ENCODE measurements around the gene OR4D6. TPM values are rescaled to one million over a fixed set of nuclear protein-coding genes. Genes with fewer than 3 reads are reported as not detected.

The OR4D6 gene
- total RNA-seq, 4 donors from 2014 or later, result not detected

DNA sequence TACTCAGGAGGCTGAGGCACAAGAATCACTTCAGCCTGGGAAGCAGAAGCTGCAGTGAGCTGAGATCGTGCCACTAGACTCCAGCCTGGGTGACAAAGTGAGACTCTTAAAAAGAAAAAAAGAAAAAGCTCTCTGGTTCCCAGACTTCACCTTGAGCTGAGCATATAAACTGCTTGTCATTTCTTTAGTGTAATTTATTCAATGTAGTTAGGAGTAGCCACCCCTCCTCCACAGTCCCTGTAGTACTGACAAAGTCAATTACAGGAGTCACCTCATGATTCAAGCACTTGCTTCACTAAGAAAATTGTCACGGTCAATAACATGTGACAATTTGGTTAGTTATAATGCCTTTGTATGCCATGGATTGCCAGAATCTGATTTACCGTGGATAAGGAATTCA, 23.6 kb downstream of the OR4D6 start:
- Histone ChIP-seq H3K9me3 (no peaks in the 10 kb centered on the region), H3K4me1 (no peaks in the 10 kb centered on the region), H3K27me3 (no peaks in the 10 kb centered on the region), H3K27ac (no peak overlapping the region), H3K4me3 (no peak overlapping the region), H3K36me3 (no peaks in the 10 kb centered on the region)
- no peak for ATAC-seq
- no peak for TF ChIP-seq CTCF (IDR thresholded peaks at IDR 0.05)
- no peak for TF ChIP-seq EP300 (IDR thresholded peaks at IDR 0.05)
- TF ChIP-seq POLR2A (IDR thresholded peaks at IDR 0.05), result no peak
- no peak for TF ChIP-seq POLR2AphosphoS5 (IDR thresholded peaks at IDR 0.05)
- 68 to 78% methylated on average over 3 of the region's 3 CpGs for WGBS, 2 donors (ENCODE audit: low coverage in 1 of 2)

DNA sequence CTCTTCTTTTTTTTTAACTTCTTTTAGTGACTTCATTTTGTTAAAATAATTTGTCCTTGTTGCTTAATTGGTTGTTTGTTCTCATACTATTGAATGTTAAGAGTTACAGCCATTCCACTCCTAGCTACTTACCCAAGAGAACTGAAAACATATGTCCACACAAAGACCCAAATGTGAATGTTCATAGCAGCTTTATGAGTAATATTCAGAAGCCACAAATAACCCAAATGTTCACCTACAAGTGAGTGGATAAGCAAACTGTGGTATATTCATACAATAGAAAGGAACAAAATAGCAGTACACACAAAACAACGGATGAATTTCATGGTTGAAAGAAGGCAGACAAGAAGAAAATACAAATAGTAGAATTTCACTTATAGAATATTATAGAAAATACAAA, 45.2 kb downstream of the OR4D6 start:
- TF ChIP-seq POLR2A (IDR thresholded peaks at IDR 0.05) (no peak), POLR2AphosphoS5 (IDR thresholded peaks at IDR 0.05) (no peak)
- WGBS, 2 donors (ENCODE audit: low coverage in 1 of 2), result 23 to 89% methylated on average over 1 of the region's 1 CpG
- H3K9me3 ChIP-seq, result no peaks in the 10 kb centered on the region
- no peak overlapping the region for H3K27ac ChIP-seq
- no peaks in the 10 kb centered on the region for H3K36me3 ChIP-seq
- peaks cover 1% of the 10 kb centered on the region for H3K27me3 ChIP-seq
- ATAC-seq, result no peak
- H3K4me1 ChIP-seq, result no peaks in the 10 kb centered on the region
- no peak overlapping the region for H3K4me3 ChIP-seq

GRCh38 chr11:59503276-59503675, 46.5 kb downstream of the OR4D6 start, which contains the start of gene OR4D11:
TSS of gene OR4D11 (plus strand) at chr11:59503576. CDS start at chr11:59503576, 0 bp downstream.
- no peak for ATAC-seq
- no peaks in the 10 kb centered on the region for H3K4me1 ChIP-seq
- no peaks in the 10 kb centered on the region for H3K9me3 ChIP-seq
- no peaks in the 10 kb centered on the region for H3K36me3 ChIP-seq
- no peaks in the 10 kb centered on the region for H3K27me3 ChIP-seq
- TF ChIP-seq POLR2A (IDR thresholded peaks at IDR 0.05), result no peak
- TF ChIP-seq CTCF (IDR thresholded peaks at IDR 0.05), result no peak
- TF ChIP-seq EP300 (IDR thresholded peaks at IDR 0.05), result no peak
- no peak for TF ChIP-seq POLR2AphosphoS5 (IDR thresholded peaks at IDR 0.05)
- no peak within 1 kb of the TSS for H3K4me3 ChIP-seq
- H3K27ac ChIP-seq, result no peak within 1 kb of the TSS

Other genes with a start within 250 kb of the OR4D6 start
- gene MPEG1, start 244.0 kb upstream of the OR4D6 start, total RNA-seq, result 10 to 100 TPM in 2 of 4 donors, 1 to 10 TPM in 2; 3.6 to 35.5 (median 11.4) TPM
- gene OR5AN1, start 98.1 kb upstream of the OR4D6 start, total RNA-seq, result not detected
- not detected for gene OR5A2, start 30.5 kb upstream of the OR4D6 start, total RNA-seq
- not detected for gene OR5A1, start 20.5 kb upstream of the OR4D6 start, total RNA-seq
- gene OR4D10, start 16.4 kb downstream of the OR4D6 start, total RNA-seq, result not detected
- gene OR4D11, start 46.6 kb downstream of the OR4D6 start, total RNA-seq, result not detected
- gene OR4D9, start 54.6 kb downstream of the OR4D6 start, total RNA-seq, result not detected
- gene OSBP, start 158.8 kb downstream of the OR4D6 start, total RNA-seq, result 10 to 100 TPM; 31.4 to 39.7 (median 38.1) TPM
- gene PATL1, start 212.1 kb downstream of the OR4D6 start, total RNA-seq, result 10 to 100 TPM; 13.9 to 16.3 (median 15.5) TPM